ENCODE results near the gene CFAP100. TPM values are rescaled to one million over a fixed set of nuclear protein-coding genes. Genes with fewer than 3 reads are reported as not detected.

Gene CFAP100
- polyA plus RNA-seq, 3 donors = not detected

DNA sequence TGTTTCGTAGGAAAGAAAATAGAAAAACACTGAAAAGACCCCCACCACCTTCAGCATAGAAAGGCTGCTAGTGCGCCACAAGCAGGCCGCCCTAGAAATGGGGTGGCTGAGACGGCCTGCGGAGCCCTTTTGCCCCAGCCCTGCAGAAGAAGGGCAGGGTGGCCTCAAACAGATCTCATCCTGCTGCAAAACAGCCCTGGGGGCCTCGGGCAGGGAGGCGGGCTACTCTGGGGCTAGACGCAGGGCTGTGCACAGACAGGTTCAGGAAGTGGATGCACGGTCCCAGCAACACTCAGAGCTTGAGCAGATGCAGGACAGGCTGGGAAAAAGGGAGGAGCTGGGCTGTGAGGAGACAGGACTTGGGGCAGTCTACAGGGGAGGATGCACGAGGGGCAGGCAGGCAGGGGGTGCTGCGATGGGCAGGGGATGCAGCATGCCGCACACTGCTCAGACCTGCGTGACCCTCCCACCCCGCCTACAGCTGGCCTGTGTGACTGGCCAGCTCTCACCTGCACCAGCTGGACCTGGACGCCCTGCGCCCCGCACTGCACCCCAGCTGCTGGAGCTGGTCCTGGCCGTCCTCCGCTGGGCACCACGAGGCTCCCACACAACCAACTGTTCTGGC is 46.7 kb downstream of the CFAP100 start:
- over 99% methylated on average over 15 of the region's 20 CpGs for WGBS (ENCODE audit: insufficient coverage)
- peaks cover 5% of the 10 kb centered on the region for H3K4me1 Mint-ChIP-seq

DNA sequence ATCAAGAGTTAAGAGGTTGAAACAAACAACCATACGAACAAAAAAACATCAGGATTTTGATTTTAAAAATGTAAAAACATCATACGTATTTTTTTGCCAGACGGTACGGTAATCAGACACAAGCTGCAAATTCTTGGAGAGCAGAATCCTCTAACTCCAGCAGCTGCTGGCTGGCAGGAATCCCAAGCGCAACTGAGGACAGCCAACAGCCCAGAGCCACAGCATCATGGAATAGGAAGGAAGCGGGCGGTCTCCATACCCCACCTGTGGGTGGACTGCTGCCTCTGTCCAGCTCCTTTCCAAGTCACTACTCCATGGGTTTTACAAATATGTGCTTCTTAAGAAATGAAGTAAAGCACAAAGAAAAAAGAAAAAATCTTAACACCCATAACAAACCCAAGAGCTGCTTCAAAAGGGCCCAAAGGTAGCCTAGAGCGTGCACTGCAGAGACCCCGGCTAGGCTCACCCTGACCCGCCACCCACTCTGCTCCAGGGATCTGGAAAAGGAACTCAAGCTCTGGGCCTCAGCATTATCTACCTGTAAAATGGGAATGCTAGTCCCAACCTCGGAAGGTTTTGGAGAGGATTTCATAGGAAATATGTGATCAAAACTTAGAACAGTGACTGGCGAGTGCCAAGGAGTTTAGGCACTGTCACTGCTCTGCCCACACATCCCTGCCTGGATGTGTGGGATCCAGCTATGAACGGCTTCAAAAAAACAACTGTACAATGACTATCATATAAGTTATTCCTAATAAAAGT is 47.6 kb downstream of the CFAP100 start:
- TF ChIP-seq, protein P1, sequence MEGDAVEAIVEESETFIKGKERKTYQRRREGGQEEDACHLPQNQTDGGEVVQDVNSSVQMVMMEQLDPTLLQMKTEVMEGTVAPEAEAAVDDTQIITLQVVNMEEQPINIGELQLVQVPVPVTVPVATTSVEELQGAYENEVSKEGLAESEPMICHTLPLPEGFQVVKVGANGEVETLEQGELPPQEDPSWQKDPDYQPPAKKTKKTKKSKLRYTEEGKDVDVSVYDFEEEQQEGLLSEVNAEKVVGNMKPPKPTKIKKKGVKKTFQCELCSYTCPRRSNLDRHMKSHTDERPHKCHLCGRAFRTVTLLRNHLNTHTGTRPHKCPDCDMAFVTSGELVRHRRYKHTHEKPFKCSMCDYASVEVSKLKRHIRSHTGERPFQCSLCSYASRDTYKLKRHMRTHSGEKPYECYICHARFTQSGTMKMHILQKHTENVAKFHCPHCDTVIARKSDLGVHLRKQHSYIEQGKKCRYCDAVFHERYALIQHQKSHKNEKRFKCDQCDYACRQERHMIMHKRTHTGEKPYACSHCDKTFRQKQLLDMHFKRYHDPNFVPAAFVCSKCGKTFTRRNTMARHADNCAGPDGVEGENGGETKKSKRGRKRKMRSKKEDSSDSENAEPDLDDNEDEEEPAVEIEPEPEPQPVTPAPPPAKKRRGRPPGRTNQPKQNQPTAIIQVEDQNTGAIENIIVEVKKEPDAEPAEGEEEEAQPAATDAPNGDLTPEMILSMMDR (IDR thresholded peaks at IDR 0.05) = no peak
- peaks cover 60 to 86% of the 10 kb centered on the region in 2 donors for H3K36me3 ChIP-seq (replicated peaks in 1 of 2; ENCODE audit: control insufficient read depth in 1 of 2, insufficient read depth in 2 of 2, low read length in 2 of 2)
- H3K9me3 ChIP-seq (replicated peaks in 1 of 2; ENCODE audit: control insufficient read depth in 1 of 2, insufficient read depth in 1 of 2, low read length in 2 of 2) = no peaks in the 10 kb centered on the region
- Mint-ChIP-seq H3K4me1 (peaks cover 5% of the 10 kb centered on the region), H3K4me3 (no peak overlapping the region), H3K27me3 (ENCODE audit: low read depth in 3 of 3) (peaks cover 0 to 2% (median 0%) of the 10 kb centered on the region in 3 donors), H3K27ac (no peak overlapping the region), H3K9me3 (peaks cover 0 to 3% (median 0%) of the 10 kb centered on the region in 7 donors), H3K36me3 (peaks cover 68 to 78% of the 10 kb centered on the region in 2 donors)
- 95% methylated on average over 8 of the region's 13 CpGs for WGBS (ENCODE audit: insufficient coverage)
- H3K27me3 ChIP-seq (ENCODE audit: control insufficient read depth in 2 of 2, insufficient read depth in 2 of 2, low read length in 2 of 2) = no peaks in the 10 kb centered on the region
- DNase-seq = no peak
- no peak overlapping the region for H2AFZ ChIP-seq (ENCODE audit: insufficient read depth, low read depth, low read length, poor library complexity, severe bottlenecking)
- H3K4me3 ChIP-seq (replicated peaks in 1 of 3; ENCODE audit: low read depth in 2 of 3, low read length in 3 of 3) = no peak overlapping the region
- H3K27ac ChIP-seq (ENCODE audit: low read depth in 1 of 2, low read length in 2 of 2) = peak overlapping the region in 1 of 2 donors; percentile 37
- H3K4me1 ChIP-seq (ENCODE audit: control insufficient read depth in 1 of 2, insufficient read depth in 2 of 2, low read length in 2 of 2) = no peaks in the 10 kb centered on the region
- H3K79me2 ChIP-seq (ENCODE audit: insufficient read depth, low read length) = no peaks in the 10 kb centered on the region
- H4K20me1 ChIP-seq (ENCODE audit: insufficient read depth, low read length) = peaks cover 38% of the 10 kb centered on the region
- H3K9ac ChIP-seq (ENCODE audit: insufficient read depth, low read length, poor library complexity, severe bottlenecking) = no peak overlapping the region
- intact Hi-C loops (cut with micrococcal nuclease) = no loop called here
- no peak overlapping the region for H3K4me2 ChIP-seq (replicated peaks; ENCODE audit: extremely low read depth, low read length, poor library complexity, severe bottlenecking)

More for the DNA sequence above, 46.7 kb downstream of the CFAP100 start:
- peaks cover 33% of the 10 kb centered on the region for H4K20me1 ChIP-seq (ENCODE audit: insufficient read depth, low read length)
- no peak overlapping the region for H3K4me2 ChIP-seq (replicated peaks; ENCODE audit: extremely low read depth, low read length, poor library complexity, severe bottlenecking)
- H3K36me3 Mint-ChIP-seq = peaks cover 72 to 82% of the 10 kb centered on the region in 2 donors
- no peak overlapping the region for H3K9ac ChIP-seq (ENCODE audit: insufficient read depth, low read length, poor library complexity, severe bottlenecking)
- peaks cover 0 to 3% (median 0%) of the 10 kb centered on the region in 7 donors for H3K9me3 Mint-ChIP-seq
- no peak for DNase-seq
- H3K27me3 ChIP-seq (ENCODE audit: control insufficient read depth in 2 of 2, insufficient read depth in 2 of 2, low read length in 2 of 2) = no peaks in the 10 kb centered on the region
- intact Hi-C loops (cut with micrococcal nuclease) = no loop called here
- no peak overlapping the region for H2AFZ ChIP-seq (ENCODE audit: insufficient read depth, low read depth, low read length, poor library complexity, severe bottlenecking)
- H3K4me1 ChIP-seq (ENCODE audit: control insufficient read depth in 1 of 2, insufficient read depth in 2 of 2, low read length in 2 of 2) = no peaks in the 10 kb centered on the region
- H3K9me3 ChIP-seq (replicated peaks in 1 of 2; ENCODE audit: control insufficient read depth in 1 of 2, insufficient read depth in 1 of 2, low read length in 2 of 2) = no peaks in the 10 kb centered on the region
- TF ChIP-seq, protein P1 (IDR thresholded peaks at IDR 0.05) = no peak
- H3K27ac Mint-ChIP-seq = peak overlapping the region in 1 of 7 donors; percentile 20
- H3K4me3 Mint-ChIP-seq = no peak overlapping the region
- H3K27ac ChIP-seq (ENCODE audit: low read depth in 1 of 2, low read length in 2 of 2) = no peak overlapping the region
- no peak overlapping the region for H3K4me3 ChIP-seq (replicated peaks in 1 of 3; ENCODE audit: low read depth in 2 of 3, low read length in 3 of 3)
- no peaks in the 10 kb centered on the region for H3K79me2 ChIP-seq (ENCODE audit: insufficient read depth, low read length)
- H3K27me3 Mint-ChIP-seq (ENCODE audit: low read depth in 3 of 3) = peaks cover 0 to 2% (median 0%) of the 10 kb centered on the region in 3 donors
- H3K36me3 ChIP-seq (replicated peaks in 1 of 2; ENCODE audit: control insufficient read depth in 1 of 2, insufficient read depth in 2 of 2, low read length in 2 of 2) = peaks cover 63 to 88% of the 10 kb centered on the region in 2 donors

Data from CD14-positive monocyte (primary cell).